Fibroblast of lung (primary cell): Measurements from ENCODE around the gene NCOA7.

Experiments used
- CTCF ChIP-seq, 2 donors: IDR thresholded peaks in 1 of 2; conservative IDR thresholded peaks in 1 of 2; 1 replicate in 1 of 2; 2 replicates in 1 of 2; pipeline ENCODE4 v1.5.1; 2011 to 2012; ENCODE audit warnings: low read length in 2 of 2, control low read depth in 1 of 2, inconsistent platforms in 1 of 2, low read depth in 1 of 2, mild to moderate bottlenecking in 1 of 2
- EZH2 ChIP-seq: IDR thresholded peaks from 2 replicates; pipeline ENCODE4 v1.5.1; 2012; ENCODE audit warnings: low read length, control low read depth, mild to moderate bottlenecking; ENCODE audit errors: missing control alignments

- no peak for TF ChIP-seq CTCF (conservative IDR thresholded peaks at IDR 0.05 in 1 of 2, IDR thresholded peaks at IDR 0.05 in 1 of 2; ENCODE audit: low read depth in 1 of 2, low read length in 2 of 2)
- TF ChIP-seq EZH2: no peak
These were observed 133.4 kb downstream of the NCOA7 start for GRCh38 chr6:125924169-125924568.
